Prostate gland (tissue), 2 donors: ENCODE data around the gene ASB9.

Source experiments
- CTCF ChIP-seq, 4 experiments: fragments of 200-600 bp in 2 of 4; fragments of 450-650 bp in 2 of 4; sonication (generic) in 2 of 4; IDR thresholded peaks; 1 replicate in 3 of 4; 2 replicates in 1 of 4; pipeline ENCODE4 v1.5.1; 2016 to 2019; ENCODE audit warnings: antibody characterized with exemption in 4 of 4, mild to moderate bottlenecking in 2 of 4, moderate library complexity in 2 of 4
- POLR2A ChIP-seq: fragments of 450-650 bp; IDR thresholded peaks from one replicate; pipeline ENCODE4 v1.6.1; 2016; ENCODE audit warnings: antibody characterized with exemption, mild to moderate bottlenecking
- POLR2AphosphoS5 ChIP-seq: sonication (generic); formaldehyde crosslinking; IDR thresholded peaks from one replicate; pipeline ENCODE4 v1.6.1; 2017; ENCODE audit warnings: antibody characterized with exemption

GRCh38 chrX:15310117-15310516 is 40.2 kb upstream of the ASB9 start:
- TF ChIP-seq CTCF (IDR thresholded peaks at IDR 0.05), result no peak
- no peak for TF ChIP-seq POLR2A
- TF ChIP-seq POLR2AphosphoS5, result no peak
